ENCODE data around the gene SH2D6.
"Not testable (repeated sequence)": the region's sequence is repeated elsewhere in the genome, so short reads cannot be mapped to it uniquely, and the experiment has no call there.

SH2D6 gene

GRCh38 chr2:85422072-85422457, 3.6 kb downstream of the SH2D6 start:
- DNase-seq, result no peak

GRCh38 chr2:85423525-85423924, 5.0 kb downstream of the SH2D6 start:
- no peak for DNase-seq

- DNase-seq, result no peak
These were observed 7.1 kb downstream of the SH2D6 start for GRCh38 chr2:85425588-85425987.

GRCh38 chr2:85427300-85427835, 8.9 kb downstream of the SH2D6 start:
- no peak for DNase-seq

GRCh38 chr2:85428343-85428881, 9.9 kb downstream of the SH2D6 start:
- DNase-seq, result no peak

- no peak for DNase-seq
These were observed 10.9 kb downstream of the SH2D6 start for GRCh38 chr2:85429213-85429923.

GRCh38 chr2:85429924-85430289, 11.4 kb downstream of the SH2D6 start:
- no peak for DNase-seq

- DNase-seq, result no peak
These were observed 12.4 kb downstream of the SH2D6 start for GRCh38 chr2:85430752-85431569.

GRCh38 chr2:85431570-85432205, 13.2 kb downstream of the SH2D6 start:
- DNase-seq, result no peak

- no peak for DNase-seq
These were observed 15.1 kb downstream of the SH2D6 start for GRCh38 chr2:85433511-85434089.

- no peak for DNase-seq
These were observed 16.2 kb downstream of the SH2D6 start for GRCh38 chr2:85434696-85435095.

GRCh38 chr2:85435220-85435958, 16.9 kb downstream of the SH2D6 start:
- no peak for DNase-seq

GRCh38 chr2:85435981-85436835, 17.7 kb downstream of the SH2D6 start:
- no peak for DNase-seq

- DNase-seq, result no peak
These were observed 18.4 kb downstream of the SH2D6 start for GRCh38 chr2:85436836-85437487.

GRCh38 chr2:85437488-85438200, 19.1 kb downstream of the SH2D6 start:
- peak; percentile 33 for DNase-seq

- DNase-seq, result no peak
These were observed 19.9 kb downstream of the SH2D6 start for GRCh38 chr2:85438201-85439024.

- no peak for DNase-seq
These were observed 20.5 kb downstream of the SH2D6 start for GRCh38 chr2:85439025-85439472.

GRCh38 chr2:85439569-85439968, 21.1 kb downstream of the SH2D6 start:
- DNase-seq, result not testable (repeated sequence)

- DNase-seq, result no peak
These were observed 21.5 kb downstream of the SH2D6 start for GRCh38 chr2:85439986-85440385.
